GM23338 (cell line): ENCODE data around the gene PTPN20.
"Not testable (repeated sequence)": the region's sequence is repeated elsewhere in the genome, so short reads cannot be mapped to it uniquely, and the experiment has no call there.

Experiments
- CREB1 ChIP-seq: fragments of 250-450 bp; sonication (Bioruptor Pico); IDR thresholded peaks from 2 replicates; pipeline ENCODE4 v1.5.0; 2020; ENCODE audit warnings: low read depth, mild to moderate bottlenecking, moderate library complexity
- ETS1 ChIP-seq: IDR thresholded peaks from 2 replicates; pipeline ENCODE4 v1.6.1; 2016; ENCODE audit warnings: antibody characterized with exemption
- EZH2 ChIP-seq: fragments of 200-600 bp; sonication (generic); IDR thresholded peaks from one replicate; pipeline ENCODE4 v1.8.0; 2017; ENCODE audit warnings: antibody characterized with exemption, mild to moderate bottlenecking, low read depth; ENCODE audit not compliant: unreplicated experiment
- EZH2phosphoT487 ChIP-seq: fragments of 200-600 bp; sonication (generic); IDR thresholded peaks from one replicate; pipeline ENCODE4 v1.8.1; 2018; ENCODE audit warnings: antibody characterized with exemption; ENCODE audit not compliant: unreplicated experiment
- JUNB ChIP-seq: IDR thresholded peaks from one replicate; pipeline ENCODE4 v1.6.1; 2016; ENCODE audit warnings: antibody characterized with exemption; ENCODE audit not compliant: unreplicated experiment
- NANOG ChIP-seq: IDR thresholded peaks from 2 replicates; pipeline ENCODE4 v1.6.1; 2016; ENCODE audit warnings: antibody characterized with exemption, borderline replicate concordance
- POLR2AphosphoS5 ChIP-seq: IDR thresholded peaks from 2 replicates; pipeline ENCODE4 v1.6.1; 2016; ENCODE audit warnings: antibody characterized with exemption, low read depth
- STAT1 ChIP-seq: IDR thresholded peaks from one replicate; pipeline ENCODE4 v1.6.1; 2016; ENCODE audit warnings: antibody characterized with exemption; ENCODE audit not compliant: unreplicated experiment
- ZNF114 ChIP-seq: fragments of 250-450 bp; sonication (Bioruptor Pico); IDR thresholded peaks from 2 replicates; pipeline ENCODE4 v1.5.0; 2020; ENCODE audit warnings: mild to moderate bottlenecking, moderate library complexity
- TF ChIP-seq, protein P1 (sequence below), 2 experiments: fragments of 200-600 bp in 1 of 2; sonication (generic) in 1 of 2; conservative IDR thresholded peaks; 2 replicates each; pipeline versions ENCODE4 v1.5.1 to v1.6.1; 2016 to 2017; ENCODE audit warnings: antibody characterized with exemption in 2 of 2, low read depth in 2 of 2, mild to moderate bottlenecking in 2 of 2, moderate library complexity in 1 of 2
- TF ChIP-seq, protein P2 (sequence below): IDR thresholded peaks from one replicate; pipeline ENCODE4 v1.6.1; 2018; ENCODE audit warnings: antibody characterized with exemption; ENCODE audit not compliant: unreplicated experiment

- TF ChIP-seq, protein P1, sequence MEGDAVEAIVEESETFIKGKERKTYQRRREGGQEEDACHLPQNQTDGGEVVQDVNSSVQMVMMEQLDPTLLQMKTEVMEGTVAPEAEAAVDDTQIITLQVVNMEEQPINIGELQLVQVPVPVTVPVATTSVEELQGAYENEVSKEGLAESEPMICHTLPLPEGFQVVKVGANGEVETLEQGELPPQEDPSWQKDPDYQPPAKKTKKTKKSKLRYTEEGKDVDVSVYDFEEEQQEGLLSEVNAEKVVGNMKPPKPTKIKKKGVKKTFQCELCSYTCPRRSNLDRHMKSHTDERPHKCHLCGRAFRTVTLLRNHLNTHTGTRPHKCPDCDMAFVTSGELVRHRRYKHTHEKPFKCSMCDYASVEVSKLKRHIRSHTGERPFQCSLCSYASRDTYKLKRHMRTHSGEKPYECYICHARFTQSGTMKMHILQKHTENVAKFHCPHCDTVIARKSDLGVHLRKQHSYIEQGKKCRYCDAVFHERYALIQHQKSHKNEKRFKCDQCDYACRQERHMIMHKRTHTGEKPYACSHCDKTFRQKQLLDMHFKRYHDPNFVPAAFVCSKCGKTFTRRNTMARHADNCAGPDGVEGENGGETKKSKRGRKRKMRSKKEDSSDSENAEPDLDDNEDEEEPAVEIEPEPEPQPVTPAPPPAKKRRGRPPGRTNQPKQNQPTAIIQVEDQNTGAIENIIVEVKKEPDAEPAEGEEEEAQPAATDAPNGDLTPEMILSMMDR (conservative IDR thresholded peaks at IDR 0.05; ENCODE audit: low read depth in 2 of 2): not testable (repeated sequence)
- TF ChIP-seq, protein P2, sequence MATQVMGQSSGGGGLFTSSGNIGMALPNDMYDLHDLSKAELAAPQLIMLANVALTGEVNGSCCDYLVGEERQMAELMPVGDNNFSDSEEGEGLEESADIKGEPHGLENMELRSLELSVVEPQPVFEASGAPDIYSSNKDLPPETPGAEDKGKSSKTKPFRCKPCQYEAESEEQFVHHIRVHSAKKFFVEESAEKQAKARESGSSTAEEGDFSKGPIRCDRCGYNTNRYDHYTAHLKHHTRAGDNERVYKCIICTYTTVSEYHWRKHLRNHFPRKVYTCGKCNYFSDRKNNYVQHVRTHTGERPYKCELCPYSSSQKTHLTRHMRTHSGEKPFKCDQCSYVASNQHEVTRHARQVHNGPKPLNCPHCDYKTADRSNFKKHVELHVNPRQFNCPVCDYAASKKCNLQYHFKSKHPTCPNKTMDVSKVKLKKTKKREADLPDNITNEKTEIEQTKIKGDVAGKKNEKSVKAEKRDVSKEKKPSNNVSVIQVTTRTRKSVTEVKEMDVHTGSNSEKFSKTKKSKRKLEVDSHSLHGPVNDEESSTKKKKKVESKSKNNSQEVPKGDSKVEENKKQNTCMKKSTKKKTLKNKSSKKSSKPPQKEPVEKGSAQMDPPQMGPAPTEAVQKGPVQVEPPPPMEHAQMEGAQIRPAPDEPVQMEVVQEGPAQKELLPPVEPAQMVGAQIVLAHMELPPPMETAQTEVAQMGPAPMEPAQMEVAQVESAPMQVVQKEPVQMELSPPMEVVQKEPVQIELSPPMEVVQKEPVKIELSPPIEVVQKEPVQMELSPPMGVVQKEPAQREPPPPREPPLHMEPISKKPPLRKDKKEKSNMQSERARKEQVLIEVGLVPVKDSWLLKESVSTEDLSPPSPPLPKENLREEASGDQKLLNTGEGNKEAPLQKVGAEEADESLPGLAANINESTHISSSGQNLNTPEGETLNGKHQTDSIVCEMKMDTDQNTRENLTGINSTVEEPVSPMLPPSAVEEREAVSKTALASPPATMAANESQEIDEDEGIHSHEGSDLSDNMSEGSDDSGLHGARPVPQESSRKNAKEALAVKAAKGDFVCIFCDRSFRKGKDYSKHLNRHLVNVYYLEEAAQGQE: not testable (repeated sequence)
- not testable (repeated sequence) for TF ChIP-seq EZH2; POLR2AphosphoS5; ZNF114 (CRISPR knock-in tag); CREB1 (CRISPR knock-in tag); EZH2phosphoT487; NANOG; JUNB; ETS1; STAT1
Measured at GRCh38 chr10:46903874-46904273, 7.4 kb upstream of the PTPN20 start.
